ENCODE measurements around the gene TFB1M. TPM values are rescaled to one million over a fixed set of nuclear protein-coding genes. Genes with fewer than 3 reads are reported as not detected.

The TFB1M gene
- total RNA-seq, 2 experiments from 2014 or later: 7.2 to 9.2 TPM

DNA sequence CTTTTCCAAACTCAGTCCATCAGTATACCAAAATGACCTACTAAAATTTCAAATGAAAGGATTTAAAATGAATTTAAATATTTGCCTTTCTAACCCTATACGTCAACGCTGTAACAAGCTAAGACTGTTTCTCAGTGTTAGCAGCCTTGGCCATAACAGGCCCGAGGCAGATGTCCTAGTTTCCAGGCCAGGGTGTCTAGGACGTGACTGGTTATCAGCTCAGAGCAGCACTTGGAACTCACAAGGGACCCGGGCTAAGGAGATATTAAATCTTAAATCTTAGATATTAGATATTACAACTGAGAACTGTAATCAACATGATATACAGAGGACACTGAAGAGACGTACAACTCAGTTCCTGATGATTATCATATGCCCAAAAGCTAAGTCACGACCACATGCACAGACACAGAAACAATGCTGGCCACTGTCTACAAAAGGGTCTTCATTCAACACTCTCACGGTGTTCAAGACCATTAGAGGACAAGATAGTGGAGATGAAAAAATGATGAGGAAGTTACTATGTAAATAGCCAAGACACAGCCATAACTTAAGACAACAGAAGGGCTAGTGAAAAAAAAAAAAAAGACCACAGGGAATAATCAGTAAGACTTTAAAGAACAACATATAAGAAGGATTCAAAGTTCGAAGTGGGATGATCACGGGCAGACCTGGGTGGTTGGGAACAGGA is 50.8 kb downstream of the TFB1M start, which contains the start of gene CLDN20:
Gene CLDN20 (plus strand): TSS at position 641 of the 691 bp plus-strand sequence. CDS start 11,707 bp downstream, outside the sequence.
- H3K4me1 ChIP-seq (ENCODE audit: insufficient read depth, low read length): no peaks in the 10 kb centered on the region
- no peak for ATAC-seq (ENCODE audit: poor library complexity)
- Mint-ChIP-seq H3K36me3 (ENCODE audit: low read depth) (peaks cover 80% of the 10 kb centered on the region), H3K4me3 (no peak within 1 kb of the TSS), H3K27ac (no peak within 1 kb of the TSS), H3K9me3 (no peaks in the 10 kb centered on the region), H3K4me1 (ENCODE audit: low read depth) (peaks cover 12% of the 10 kb centered on the region), H3K27me3 (no peaks in the 10 kb centered on the region)
- intact Hi-C loops (cut with DNase I, micrococcal nuclease): no loop called here
- H3K4me3 ChIP-seq (ENCODE audit: low read length): no peak within 1 kb of the TSS
- no peaks in the 10 kb centered on the region for H3K9me3 ChIP-seq (ENCODE audit: control insufficient read depth in 1 of 2, insufficient read depth in 1 of 2, low read length in 2 of 2)
- H3K27me3 ChIP-seq (ENCODE audit: control insufficient read depth in 1 of 2, insufficient read depth in 2 of 2, low read length in 2 of 2): no peaks in the 10 kb centered on the region
- H3K36me3 ChIP-seq (ENCODE audit: insufficient read depth, low read length): peaks cover 44% of the 10 kb centered on the region
- ChIA-PET CTCF (no interaction called here), POLR2A (interaction anchor here (1.1 kb wide), 1 partner anchor 93 kb away, joined by 3 read pairs; no protein-coding TSS in a partner anchor)
- no peak within 1 kb of the TSS for H3K27ac ChIP-seq (ENCODE audit: low read depth in 1 of 2, low read length in 2 of 2)
- TF ChIP-seq, protein P1, sequence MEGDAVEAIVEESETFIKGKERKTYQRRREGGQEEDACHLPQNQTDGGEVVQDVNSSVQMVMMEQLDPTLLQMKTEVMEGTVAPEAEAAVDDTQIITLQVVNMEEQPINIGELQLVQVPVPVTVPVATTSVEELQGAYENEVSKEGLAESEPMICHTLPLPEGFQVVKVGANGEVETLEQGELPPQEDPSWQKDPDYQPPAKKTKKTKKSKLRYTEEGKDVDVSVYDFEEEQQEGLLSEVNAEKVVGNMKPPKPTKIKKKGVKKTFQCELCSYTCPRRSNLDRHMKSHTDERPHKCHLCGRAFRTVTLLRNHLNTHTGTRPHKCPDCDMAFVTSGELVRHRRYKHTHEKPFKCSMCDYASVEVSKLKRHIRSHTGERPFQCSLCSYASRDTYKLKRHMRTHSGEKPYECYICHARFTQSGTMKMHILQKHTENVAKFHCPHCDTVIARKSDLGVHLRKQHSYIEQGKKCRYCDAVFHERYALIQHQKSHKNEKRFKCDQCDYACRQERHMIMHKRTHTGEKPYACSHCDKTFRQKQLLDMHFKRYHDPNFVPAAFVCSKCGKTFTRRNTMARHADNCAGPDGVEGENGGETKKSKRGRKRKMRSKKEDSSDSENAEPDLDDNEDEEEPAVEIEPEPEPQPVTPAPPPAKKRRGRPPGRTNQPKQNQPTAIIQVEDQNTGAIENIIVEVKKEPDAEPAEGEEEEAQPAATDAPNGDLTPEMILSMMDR (IDR thresholded peaks at IDR 0.05): no peak
- no peak for DNase-seq

DNA sequence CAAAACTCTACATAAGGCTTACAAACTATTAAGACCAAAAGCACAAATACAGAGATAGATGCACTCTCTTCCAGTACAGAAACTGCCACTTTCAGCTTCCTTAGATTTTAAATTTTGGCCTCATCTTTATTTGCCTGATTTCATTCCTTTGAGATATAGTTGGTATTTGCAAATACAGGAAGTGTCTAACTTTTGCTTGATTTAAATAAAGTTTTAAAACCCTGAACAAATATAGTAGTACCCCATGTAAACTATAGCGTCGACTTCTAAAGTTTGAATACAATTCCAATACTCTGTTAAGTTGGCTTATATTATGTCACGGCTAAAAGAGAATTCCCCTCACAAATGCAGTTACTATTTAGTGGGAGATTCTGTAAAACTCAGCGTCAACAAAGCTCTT is 51.6 kb downstream of the TFB1M start:
- Mint-ChIP-seq H3K4me3 (no peak overlapping the region), H3K36me3 (ENCODE audit: low read depth) (peaks cover 81% of the 10 kb centered on the region), H3K27ac (peak overlapping the region; percentile 8), H3K27me3 (no peaks in the 10 kb centered on the region), H3K9me3 (no peaks in the 10 kb centered on the region), H3K4me1 (ENCODE audit: low read depth) (peaks cover 5% of the 10 kb centered on the region)
- Histone ChIP-seq H3K4me3 (ENCODE audit: low read length) (no peak overlapping the region), H3K36me3 (ENCODE audit: insufficient read depth, low read length) (peaks cover 51% of the 10 kb centered on the region), H3K27ac (ENCODE audit: low read depth in 1 of 2, low read length in 2 of 2) (no peak overlapping the region), H3K9me3 (ENCODE audit: control insufficient read depth in 1 of 2, insufficient read depth in 1 of 2, low read length in 2 of 2) (no peaks in the 10 kb centered on the region), H3K27me3 (ENCODE audit: control insufficient read depth in 1 of 2, insufficient read depth in 2 of 2, low read length in 2 of 2) (no peaks in the 10 kb centered on the region), H3K4me1 (ENCODE audit: insufficient read depth, low read length) (no peaks in the 10 kb centered on the region)
- CTCF ChIA-PET: no interaction called here
- ATAC-seq (ENCODE audit: poor library complexity) (no peak), DNase-seq (no peak)
- intact Hi-C loops (cut with DNase I, micrococcal nuclease): no loop called here
- TF ChIP-seq, protein P1 (IDR thresholded peaks at IDR 0.05): no peak
- POLR2A ChIA-PET: interaction anchor here (1.1 kb wide), 1 partner anchor 92 kb away, joined by 3 read pairs; no protein-coding TSS in a partner anchor

DNA sequence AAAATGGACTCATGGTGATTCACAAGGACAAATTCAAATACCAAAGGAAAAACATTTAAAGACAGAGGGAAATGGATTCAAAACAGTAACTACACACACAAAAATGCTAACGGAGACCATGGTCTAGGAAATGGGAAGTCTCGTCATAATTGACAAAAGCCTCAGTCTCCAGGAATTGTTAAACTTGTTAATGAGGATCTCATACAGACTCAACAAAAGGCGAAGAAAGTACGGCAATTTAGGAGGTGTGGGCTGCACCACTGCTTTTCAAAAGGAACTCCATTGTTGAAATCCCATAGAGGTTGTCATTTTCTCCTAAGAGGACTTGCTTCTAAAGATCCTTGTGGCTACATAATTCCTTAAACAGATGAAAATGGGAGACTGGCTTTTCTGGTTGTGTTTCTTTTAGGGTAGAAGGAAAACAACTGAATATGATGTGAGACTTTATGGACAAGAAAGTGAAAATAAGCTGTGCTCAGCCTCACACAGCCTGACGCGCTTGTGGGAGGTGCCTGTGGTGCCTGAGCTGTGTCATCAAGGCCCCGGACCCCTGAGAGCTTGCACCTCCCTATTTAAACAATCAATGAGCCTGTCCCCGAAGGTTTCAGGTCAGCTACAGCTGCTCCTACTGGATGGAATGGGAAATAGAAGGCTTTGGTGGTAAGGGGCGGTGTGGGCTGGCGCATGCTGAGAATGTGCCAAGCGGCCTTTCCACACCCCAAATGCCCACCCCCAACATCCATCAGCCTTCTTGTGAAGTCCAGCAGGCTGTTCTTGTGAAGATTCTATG is 53.0 kb downstream of the TFB1M start:
- CTCF ChIA-PET: no interaction called here
- H3K36me3 Mint-ChIP-seq (ENCODE audit: low read depth): peaks cover 87% of the 10 kb centered on the region
- no peaks in the 10 kb centered on the region for H3K9me3 ChIP-seq (ENCODE audit: control insufficient read depth in 1 of 2, insufficient read depth in 1 of 2, low read length in 2 of 2)
- H3K36me3 ChIP-seq (ENCODE audit: insufficient read depth, low read length): peaks cover 64% of the 10 kb centered on the region
- intact Hi-C loops (cut with DNase I, micrococcal nuclease): no loop called here
- H3K4me1 Mint-ChIP-seq (ENCODE audit: low read depth): no peaks in the 10 kb centered on the region
- H3K4me1 ChIP-seq (ENCODE audit: insufficient read depth, low read length): no peaks in the 10 kb centered on the region
- no peak overlapping the region for H3K4me3 ChIP-seq (ENCODE audit: low read length)
- DNase-seq: no peak
- no peak overlapping the region for H3K27ac ChIP-seq (ENCODE audit: low read depth in 1 of 2, low read length in 2 of 2)
- no peak for ATAC-seq (ENCODE audit: poor library complexity)
- no peaks in the 10 kb centered on the region for H3K27me3 ChIP-seq (ENCODE audit: control insufficient read depth in 1 of 2, insufficient read depth in 2 of 2, low read length in 2 of 2)
- TF ChIP-seq, protein P1 (IDR thresholded peaks at IDR 0.05): no peak
- peak overlapping the region; percentile 7 for H3K27ac Mint-ChIP-seq
- no peaks in the 10 kb centered on the region for H3K9me3 Mint-ChIP-seq
- no peaks in the 10 kb centered on the region for H3K27me3 Mint-ChIP-seq
- H3K4me3 Mint-ChIP-seq: no peak overlapping the region
- POLR2A ChIA-PET: no interaction called here

Measured in CD4-positive, alpha-beta T cell (primary cell).